H1 (cell line): ENCODE results near the gene BCL2L14. TPM values are rescaled to one million over a fixed set of nuclear protein-coding genes. Genes with fewer than 3 reads are reported as not detected.
A peak's percentile ranks its signal among the peaks of the same experiment; 100 is the strongest.

Source experiments
- CTCF ChIA-PET: fragments of 300-600 bp; sonication (Branson Sonifier 250); formaldehyde crosslinking; loops from one replicate; lab custom pipeline; 2021; ENCODE audit not compliant: partially characterized antibody; lab: Charles Lee
- POLR2A ChIA-PET: fragments of 300-600 bp; sonication (Branson Sonifier 250); formaldehyde crosslinking; loops from one replicate; lab custom pipeline; 2021; ENCODE audit warnings: inconsistent platforms; ENCODE audit not compliant: partially characterized antibody; lab: Charles Lee
- DNase-seq, 2 experiments: peaks; one replicate each; pipeline versions ENCODE4 v3.0.0 to v3.0.0-alpha.2; 2010 to 2022; ENCODE audit warnings: low spot score in 2 of 2, low read depth in 1 of 2, mixed read lengths in 1 of 2
- FAIRE-seq: peaks from 2 replicates; lab custom pipeline; 2011; peaks lifted over from hg19 to GRCh38; lab: Jason Lieb, UNC
- H2AFZ ChIP-seq: 2 replicates; pipeline ENCODE4 v1.8.1; 2012; ENCODE audit warnings: low read length, inconsistent platforms
- H2AK5ac ChIP-seq: 2 replicates; pipeline ENCODE4 v1.6.1; 2013; ENCODE audit warnings: low read depth, low read length
- H2BK120ac ChIP-seq: replicated peaks from 2 replicates; pipeline ENCODE3; 2013; ENCODE audit warnings: low read depth, low read length, inconsistent platforms
- H2BK12ac ChIP-seq: 2 replicates; pipeline ENCODE4 v1.6.1; 2013; ENCODE audit warnings: low read depth, low read length
- H2BK15ac ChIP-seq: 2 replicates; pipeline ENCODE4 v1.6.1; 2013; ENCODE audit warnings: low read length
- H2BK20ac ChIP-seq: 2 replicates; pipeline ENCODE4 v1.6.1; 2013; ENCODE audit warnings: low read length
- H2BK5ac ChIP-seq: 2 replicates; pipeline ENCODE4 v1.6.1; 2013; ENCODE audit warnings: low read depth, low read length
- H3K14ac ChIP-seq: 2 replicates; pipeline ENCODE4 v1.6.1; 2013; ENCODE audit warnings: inconsistent platforms; ENCODE audit not compliant: insufficient read length
- H3K18ac ChIP-seq: 2 replicates; pipeline ENCODE4 v1.6.1; 2013; ENCODE audit warnings: low read length; ENCODE audit errors: extremely low read depth
- H3K23ac ChIP-seq: 2 replicates; pipeline ENCODE4 v1.6.1; 2013; ENCODE audit warnings: inconsistent platforms; ENCODE audit not compliant: insufficient read length
- H3K23me2 ChIP-seq: 2 replicates; pipeline ENCODE4 v1.6.1; 2013; ENCODE audit warnings: low read depth, low read length
- H3K27ac ChIP-seq: 2 replicates; pipeline ENCODE4 v1.6.1; 2011; ENCODE audit warnings: low read depth, low read length, inconsistent platforms
- H3K27me3 ChIP-seq, 4 experiments: replicated peaks in 1 of 4; 1 replicate in 1 of 4; 2 replicates in 3 of 4; pipeline versions ENCODE4 v1.6.1 to v1.8.1; 2011 to 2013; ENCODE audit warnings: low read length in 3 of 4, mild to moderate bottlenecking in 3 of 4, inconsistent platforms in 2 of 4, mixed read lengths in 2 of 4, moderate library complexity in 1 of 4; ENCODE audit not compliant: control insufficient read depth in 3 of 4, insufficient read depth in 3 of 4; ENCODE audit errors: extremely low read depth in 1 of 4
- H3K36me3 ChIP-seq, 4 experiments: 2 replicates each; pipeline versions ENCODE4 v1.6.1 to v1.8.1; 2011 to 2013; ENCODE audit warnings: mild to moderate bottlenecking in 4 of 4, low read length in 3 of 4, moderate library complexity in 2 of 4, control low read depth in 1 of 4, inconsistent platforms in 1 of 4; ENCODE audit not compliant: insufficient read depth in 4 of 4, control insufficient read depth in 2 of 4
- H3K4ac ChIP-seq: replicated peaks from 2 replicates; pipeline ENCODE3; 2013; ENCODE audit warnings: low read length, low read depth, mixed read lengths, inconsistent platforms; ENCODE audit not compliant: insufficient read length
- H3K4me1 ChIP-seq, 4 experiments: replicated peaks in 1 of 4; 1 replicate in 1 of 4; 2 replicates in 3 of 4; pipeline versions ENCODE4 v1.6.1 to v1.8.1; 2011 to 2013; ENCODE audit warnings: low read length in 3 of 4, inconsistent platforms in 2 of 4, mixed read lengths in 1 of 4; ENCODE audit not compliant: insufficient read depth in 4 of 4, control insufficient read depth in 3 of 4
- H3K4me2 ChIP-seq, 2 experiments: 2 replicates each; pipeline versions ENCODE4 v1.6.1 to v1.8.1; 2011 to 2013; ENCODE audit warnings: low read depth in 2 of 2, low read length in 2 of 2, control low read depth in 1 of 2, inconsistent platforms in 1 of 2, mild to moderate bottlenecking in 1 of 2; ENCODE audit not compliant: insufficient read depth in 1 of 2
- H3K4me3 ChIP-seq, 4 experiments: fragments of 200-600, 300-600 bp in 1 of 4; sonication (generic), shearing (Covaris generic), sonication (Bioruptor Twin) in 1 of 4; 2 replicates each; pipeline versions ENCODE4 v1.5.1 to v1.8.1; 2011 to 2016; ENCODE audit warnings: low read length in 4 of 4, low read depth in 3 of 4, control low read depth in 2 of 4, inconsistent platforms in 2 of 4, mild to moderate bottlenecking in 2 of 4, mixed read lengths in 1 of 4, moderate library complexity in 1 of 4; ENCODE audit not compliant: insufficient read depth in 2 of 4; ENCODE audit errors: extremely low read depth in 1 of 4
- H3K56ac ChIP-seq: replicated peaks from 2 replicates; pipeline ENCODE3; 2013; ENCODE audit warnings: low read depth, mild to moderate bottlenecking, mixed read lengths, low read length, inconsistent platforms; ENCODE audit not compliant: insufficient read length
- H3K79me1 ChIP-seq: 2 replicates; pipeline ENCODE4 v1.6.1; 2013; ENCODE audit warnings: low read depth, low read length, control low read depth
- H3K79me2 ChIP-seq, 2 experiments: 2 replicates each; pipeline versions ENCODE4 v1.6.1 to v1.8.1; 2012 to 2013; ENCODE audit warnings: low read length in 2 of 2, mild to moderate bottlenecking in 2 of 2, inconsistent platforms in 1 of 2; ENCODE audit not compliant: insufficient read depth in 2 of 2, control insufficient read depth in 1 of 2
- H3K9ac ChIP-seq, 4 experiments: replicated peaks in 1 of 4; 1 replicate in 1 of 4; 2 replicates in 3 of 4; pipeline versions ENCODE4 v1.6.1 to v1.8.1; 2011 to 2013; ENCODE audit warnings: low read depth in 3 of 4, low read length in 3 of 4, control low read depth in 2 of 4, mild to moderate bottlenecking in 2 of 4, moderate library complexity in 2 of 4, inconsistent platforms in 1 of 4; ENCODE audit errors: extremely low read depth in 1 of 4
- H3K9me3 ChIP-seq, 2 experiments: 2 replicates each; pipeline versions ENCODE4 v1.6.1 to v1.8.1; 2012 to 2013; ENCODE audit warnings: mild to moderate bottlenecking in 2 of 2, moderate library complexity in 2 of 2, control low read depth in 1 of 2, inconsistent platforms in 1 of 2, low read depth in 1 of 2, low read length in 1 of 2, mixed read lengths in 1 of 2; ENCODE audit not compliant: insufficient read depth in 2 of 2
- H4K20me1 ChIP-seq, 2 experiments: replicated peaks in 1 of 2; 2 replicates each; pipeline versions ENCODE3 to v1.8.1; 2011 to 2013; ENCODE audit warnings: inconsistent platforms in 2 of 2, low read length in 2 of 2, mild to moderate bottlenecking in 1 of 2; ENCODE audit not compliant: insufficient read depth in 2 of 2, control insufficient read depth in 1 of 2
- H4K5ac ChIP-seq: 2 replicates; pipeline ENCODE4 v1.6.1; 2013; ENCODE audit warnings: low read length, low read depth, mixed read lengths, inconsistent platforms; ENCODE audit not compliant: insufficient read length
- H4K8ac ChIP-seq: 2 replicates; pipeline ENCODE4 v1.8.0; 2013; ENCODE audit warnings: mild to moderate bottlenecking, moderate library complexity, low read length, inconsistent platforms; ENCODE audit not compliant: insufficient read depth; ENCODE audit errors: extremely low read depth
- H4K91ac ChIP-seq: replicated peaks from 2 replicates; pipeline ENCODE3; 2013; ENCODE audit warnings: low read length, mixed read lengths, inconsistent platforms; ENCODE audit not compliant: insufficient read length
- CHD2 ChIP-seq: IDR thresholded peaks from 2 replicates; pipeline ENCODE4 v1.6.1; 2012; ENCODE audit warnings: low read length, improper control_type of control experiment
- CREB1 ChIP-seq: IDR thresholded peaks from 2 replicates; pipeline ENCODE4 v1.6.1; 2012; ENCODE audit warnings: inconsistent platforms
- GABPA ChIP-seq: IDR thresholded peaks from 2 replicates; pipeline ENCODE4 v1.6.1; 2011; ENCODE audit warnings: mild to moderate bottlenecking, low read length, moderate library complexity, borderline replicate concordance; ENCODE audit not compliant: insufficient read depth
- GTF2F1 ChIP-seq: IDR thresholded peaks from 2 replicates; pipeline ENCODE4 v1.6.1; 2012; ENCODE audit warnings: low read depth, low read length, improper control_type of control experiment, borderline replicate concordance
- HDAC2 ChIP-seq, 2 experiments: fragments of 300-600 bp in 1 of 2; sonication (generic) in 1 of 2; IDR thresholded peaks; 2 replicates each; pipeline ENCODE4 v1.6.1; 2011 to 2012; ENCODE audit warnings: low read depth in 2 of 2, low read length in 2 of 2, mild to moderate bottlenecking in 2 of 2, moderate library complexity in 2 of 2, borderline replicate concordance in 1 of 2, inconsistent platforms in 1 of 2
- KDM5A ChIP-seq: fragments of 200-600 bp; IDR thresholded peaks from 2 replicates; pipeline ENCODE4 v1.7.1; 2012; ENCODE audit warnings: mild to moderate bottlenecking, low read length, inconsistent platforms, mixed read lengths
- RAD21 ChIP-seq, 2 experiments: IDR thresholded peaks in 1 of 2; conservative IDR thresholded peaks in 1 of 2; 2 replicates each; pipeline ENCODE4 v1.6.1; 2011; ENCODE audit warnings: low read depth in 2 of 2, low read length in 2 of 2, improper control_type of control experiment in 1 of 2, inconsistent platforms in 1 of 2, mild to moderate bottlenecking in 1 of 2, moderate library complexity in 1 of 2
- SIRT6 ChIP-seq: IDR thresholded peaks from one replicate; pipeline ENCODE4 v1.7.1; 2012; ENCODE audit warnings: low read length, inconsistent platforms
- SIX5 ChIP-seq: IDR thresholded peaks from 2 replicates; pipeline ENCODE4 v1.6.1; 2011; ENCODE audit warnings: mild to moderate bottlenecking, low read depth, low read length
- SUZ12 ChIP-seq: fragments of 200-600 bp; sonication (generic); IDR thresholded peaks from 2 replicates; pipeline ENCODE4 v1.6.1; 2012; ENCODE audit warnings: mild to moderate bottlenecking, inconsistent platforms, low read length, moderate library complexity, mixed read lengths
- TCF12 ChIP-seq: IDR thresholded peaks from 2 replicates; pipeline ENCODE4 v1.6.1; 2011; ENCODE audit warnings: low read depth, mild to moderate bottlenecking, low read length
- WGBS, 2 experiments: shearing (Covaris generic) in 1 of 2; methylation state at CpG; one replicate each; pipeline versions ENCODE4 v1.1.6 to v1.1.7; 2013 to 2015; ENCODE audit warnings: low lambda C conversion rate in 2 of 2, mixed read lengths in 2 of 2, inconsistent platforms in 1 of 2, low coverage in 1 of 2, missing lambda C conversion rate in 1 of 2; ENCODE audit not compliant: insufficient replicate concordance in 2 of 2, insufficient coverage in 1 of 2, insufficient read length in 1 of 2; ENCODE audit errors: extremely low coverage in 1 of 2, missing lambda C conversion rate in 1 of 2; 5-methylcytosine and 5-hydroxymethylcytosine counted together
- polyA plus RNA-seq, 7 experiments: library from polyadenylated mRNA; depleted of rRNA in 3 of 7; stranded (reverse) in 5 of 7; unstranded in 2 of 7; fragments of >200 nt in 5 of 7; fragments of 200-250 nt in 2 of 7; gene quantifications; 1 replicate in 5 of 7; 2 replicates in 1 of 7; 4 replicates in 1 of 7; pipeline versions ENCODE4 v1.2.1 to v1.2.3, GENCODE V29; 2011 to 2013; ENCODE audit warnings: missing spikeins in 2 of 7, mixed read lengths in 2 of 7
- total RNA-seq: library from RNA; stranded (reverse); fragmentation: NEBNext Ultra II Directional; extraction: Animal tissue kit (Norgen Biotek cat#: 25700); gene quantifications from 2 replicates; pipeline ENCODE4 v1.2.1, GENCODE V29; 2021
- TF ChIP-seq, protein P1 (sequence below): IDR thresholded peaks from 2 replicates; pipeline ENCODE4 v1.6.1; 2012; ENCODE audit warnings: inconsistent platforms
- TF ChIP-seq, protein P2 (sequence below): IDR thresholded peaks from 2 replicates; pipeline ENCODE4 v1.6.1; 2011; ENCODE audit warnings: low read depth, mild to moderate bottlenecking, low read length; ENCODE audit not compliant: insufficient read depth

BCL2L14 gene
- total and polyA plus RNA-seq, 2 of the 8 experiments (the other 6 are each of a cell fraction or from before 2014, with no cell fraction given), result 0.80 to 2.4 TPM

DNA sequence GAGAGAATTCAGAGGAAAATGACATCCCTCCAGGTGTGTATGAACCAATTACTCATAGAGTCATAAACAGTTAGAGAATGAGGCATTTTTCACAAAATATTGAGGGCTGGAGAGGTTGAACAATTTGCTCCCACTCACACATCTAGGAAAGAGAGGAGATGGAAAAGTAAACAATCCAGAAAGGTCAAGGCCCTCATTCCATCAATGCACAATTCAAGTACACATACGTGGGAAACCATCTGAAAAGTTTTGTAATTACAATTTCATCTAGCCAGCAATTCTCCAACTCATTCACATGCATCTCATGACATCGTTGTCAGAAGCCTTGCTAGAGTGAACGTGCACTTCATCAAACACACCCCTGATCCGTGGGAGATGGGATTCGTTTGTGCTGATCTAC lies 15.7 kb upstream of the BCL2L14 start:
- H3K27ac ChIP-seq, result no peak overlapping the region
- no peak overlapping the region for H2BK15ac ChIP-seq
- H2BK5ac ChIP-seq, result 0 out of 2 replicates have a peak overlapping the region, but pooled peaks have one; percentile 91
- no peaks in the 10 kb centered on the region for H3K36me3 ChIP-seq
- H3K23ac ChIP-seq, result no peak overlapping the region
- peak overlapping the region; percentile 40 for H3K4ac ChIP-seq
- H4K20me1 ChIP-seq, result no peaks in the 10 kb centered on the region
- H2BK20ac ChIP-seq, result no peak overlapping the region
- peak overlapping the region; percentile 20; the same call in 1 of the 2 replicates for H3K18ac ChIP-seq
- H3K23me2 ChIP-seq, result no peaks in the 10 kb centered on the region
- no peak overlapping the region for H4K8ac ChIP-seq
- ChIA-PET CTCF (interaction anchor here (1.1 to 2.9 kb wide), 2 partner anchors 18 to 274 kb away, joined by 3 to 19 read pairs; no protein-coding TSS in a partner anchor), POLR2A (no interaction called here)
- no peak for DNase-seq
- no peak for FAIRE-seq
- H2BK12ac ChIP-seq, result peak overlapping the region; percentile 30; the same call in 1 of the 2 replicates
- no peak overlapping the region for H2BK120ac ChIP-seq
- H3K4me3 ChIP-seq, result no peak overlapping the region
- peaks cover 0 to 12% (median 6%) of the 10 kb centered on the region in 4 experiments; a peak in 5 of 7 replicates for H3K4me1 ChIP-seq
- H3K14ac ChIP-seq, result no peak overlapping the region
- peak overlapping the region; percentile 88 for H4K91ac ChIP-seq
- no peak overlapping the region for H2AFZ ChIP-seq
- H3K9me3 ChIP-seq, result no peaks in the 10 kb centered on the region
- H4K5ac ChIP-seq, result peak overlapping the region; percentile 31
- no peak for TF ChIP-seq TCF12
- TF ChIP-seq, protein P1, sequence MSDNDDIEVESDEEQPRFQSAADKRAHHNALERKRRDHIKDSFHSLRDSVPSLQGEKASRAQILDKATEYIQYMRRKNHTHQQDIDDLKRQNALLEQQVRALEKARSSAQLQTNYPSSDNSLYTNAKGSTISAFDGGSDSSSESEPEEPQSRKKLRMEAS, result no peak
- no peak for TF ChIP-seq SUZ12
- TF ChIP-seq, protein P2, sequence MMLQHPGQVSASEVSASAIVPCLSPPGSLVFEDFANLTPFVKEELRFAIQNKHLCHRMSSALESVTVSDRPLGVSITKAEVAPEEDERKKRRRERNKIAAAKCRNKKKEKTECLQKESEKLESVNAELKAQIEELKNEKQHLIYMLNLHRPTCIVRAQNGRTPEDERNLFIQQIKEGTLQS, result no peak
- no peak for TF ChIP-seq GABPA
- no peak for TF ChIP-seq GTF2F1
- TF ChIP-seq SIX5, result no peak
- TF ChIP-seq HDAC2 (IDR thresholded peaks at IDR 0.05; ENCODE audit: borderline replicate concordance in 1 of 2, low read depth in 2 of 2, low read length in 2 of 2), result no peak
- no peak for TF ChIP-seq CREB1
- TF ChIP-seq KDM5A, result no peak
- no peak for TF ChIP-seq CHD2
- no peak for TF ChIP-seq RAD21 (IDR thresholded peaks at IDR 0.05 in 1 of 2, conservative IDR thresholded peaks at IDR 0.05 in 1 of 2; ENCODE audit: low read depth in 2 of 2, low read length in 2 of 2)
- TF ChIP-seq SIRT6, result no peak
- 82% methylated on average over 5 of the region's 5 CpGs; no CpG with 5 or more reads in 1 of the 2 experiments for WGBS, 2 experiments
- H3K56ac ChIP-seq, result no peak overlapping the region
- no peak overlapping the region; the same call in 1 of the 2 replicates for H2AK5ac ChIP-seq
- no peak overlapping the region for H3K4me2 ChIP-seq
- H3K9ac ChIP-seq, result no peak overlapping the region
- no peaks in the 10 kb centered on the region for H3K79me2 ChIP-seq
- H3K27me3 ChIP-seq, result no peaks in the 10 kb centered on the region
- no peaks in the 10 kb centered on the region for H3K79me1 ChIP-seq
